CD4-positive, alpha-beta T cell (primary cell): ENCODE results near the gene JCAD. TPM values are rescaled to one million over a fixed set of nuclear protein-coding genes. Genes with fewer than 3 reads are reported as not detected.
A peak's percentile ranks its signal among the peaks of the same experiment; 100 is the strongest.

Source experiments
- ATAC-seq: fragments of 200-7000 bp; cut with Tn5 transposase; one replicate; pipeline ENCODE4 v1.10.0; 2022; ENCODE audit warnings: mild to moderate bottlenecking; ENCODE audit not compliant: poor library complexity
- CTCF ChIA-PET: fragments of 350-600 bp; sonication (Branson Sonifier 250); formaldehyde crosslinking; loops from one replicate; lab custom pipeline; 2021; ENCODE audit warnings: antibody characterized with exemption, inconsistent platforms; lab: Charles Lee
- POLR2A ChIA-PET: fragments of 350-600 bp; sonication (Branson Sonifier 250); formaldehyde crosslinking; loops from one replicate; lab custom pipeline; 2021; ENCODE audit warnings: antibody characterized with exemption, inconsistent platforms; lab: Charles Lee
- DNase-seq, 14 experiments: peaks; one replicate each; pipeline ENCODE4 v3.0.0-alpha.2; 2013 to 2020; ENCODE audit warnings: mixed read lengths in 2 of 14
- H3K27ac ChIP-seq, 2 donors: one replicate each; pipeline versions ENCODE4 v1.5.1 to v1.7.0; 2013; ENCODE audit warnings: low read length in 2 of 2, low read depth in 1 of 2, mild to moderate bottlenecking in 1 of 2
- H3K27me3 ChIP-seq, 2 experiments: 1 replicate in 1 of 2; 2 replicates in 1 of 2; pipeline versions ENCODE4 v1.6.1 to v1.7.0; 2013; ENCODE audit warnings: low read length in 2 of 2, control low read depth in 1 of 2, mild to moderate bottlenecking in 1 of 2, moderate library complexity in 1 of 2; ENCODE audit not compliant: insufficient read depth in 2 of 2, control insufficient read depth in 1 of 2
- H3K36me3 ChIP-seq: one replicate; pipeline ENCODE4 v1.6.1; 2013; ENCODE audit warnings: low read length, control low read depth; ENCODE audit not compliant: insufficient read depth
- H3K4me1 ChIP-seq: one replicate; pipeline ENCODE4 v1.6.1; 2013; ENCODE audit warnings: low read length, control low read depth; ENCODE audit not compliant: insufficient read depth
- H3K4me3 ChIP-seq: one replicate; pipeline ENCODE4 v1.5.1; 2013; ENCODE audit warnings: mild to moderate bottlenecking, low read length, moderate library complexity
- H3K9me3 ChIP-seq, 2 experiments: 1 replicate in 1 of 2; 2 replicates in 1 of 2; pipeline versions ENCODE4 v1.6.1 to v1.7.0; 2013; ENCODE audit warnings: low read length in 2 of 2, mild to moderate bottlenecking in 2 of 2, control low read depth in 1 of 2, moderate library complexity in 1 of 2; ENCODE audit not compliant: control insufficient read depth in 1 of 2, insufficient read depth in 1 of 2
- H3K27ac Mint-ChIP-seq: one replicate; pipeline ENCODE4 v1.8.0; 2020; ENCODE audit warnings: mixed read lengths
- H3K27me3 Mint-ChIP-seq: one replicate; pipeline ENCODE4 v1.8.0; 2021; ENCODE audit warnings: mixed read lengths
- H3K36me3 Mint-ChIP-seq: one replicate; pipeline ENCODE4 v1.8.0; 2021; ENCODE audit warnings: low read depth, mixed read lengths
- H3K4me1 Mint-ChIP-seq: one replicate; pipeline ENCODE4 v1.8.0; 2021; ENCODE audit warnings: low read depth, mixed read lengths
- H3K4me3 Mint-ChIP-seq: one replicate; pipeline ENCODE4 v1.8.0; 2020; ENCODE audit warnings: mild to moderate bottlenecking, mixed read lengths
- H3K9me3 Mint-ChIP-seq: one replicate; pipeline ENCODE4 v1.8.0; 2020; ENCODE audit warnings: mixed read lengths
- intact Hi-C, 2 experiments: fragments of 100-400 bp; cut with DNase I in 1 of 2; cut with micrococcal nuclease in 1 of 2; formaldehyde crosslinking; loops; one replicate each; pipeline versions ENCODE4 v1.15.1 to v1.9.0; 2023 to 2025; cut with DNase I, micrococcal nuclease
- total RNA-seq, 174 experiments: library from RNA in 2 of 174; stranded (reverse) in 2 of 174; gene quantifications; one replicate each; pipeline ENCODE4 v1.2.3 and lab custom pipeline; 2021 to 2026
- TF ChIP-seq, protein P1 (sequence below): fragments of 200-600 bp; IDR thresholded peaks from one replicate; pipeline ENCODE4 v1.8.0; 2022; ENCODE audit warnings: antibody characterized with exemption, mild to moderate bottlenecking

Gene JCAD
- total RNA-seq, 2 experiments from 2014 or later: not detected

- peaks cover 40% of the 10 kb centered on the region for H3K4me1 ChIP-seq
- peaks cover 88% of the 10 kb centered on the region for H3K27me3 Mint-ChIP-seq
- no peaks in the 10 kb centered on the region for H3K9me3 Mint-ChIP-seq
- no peak for DNase-seq
- H3K4me3 ChIP-seq: no peak overlapping the region
- TF ChIP-seq, protein P1, sequence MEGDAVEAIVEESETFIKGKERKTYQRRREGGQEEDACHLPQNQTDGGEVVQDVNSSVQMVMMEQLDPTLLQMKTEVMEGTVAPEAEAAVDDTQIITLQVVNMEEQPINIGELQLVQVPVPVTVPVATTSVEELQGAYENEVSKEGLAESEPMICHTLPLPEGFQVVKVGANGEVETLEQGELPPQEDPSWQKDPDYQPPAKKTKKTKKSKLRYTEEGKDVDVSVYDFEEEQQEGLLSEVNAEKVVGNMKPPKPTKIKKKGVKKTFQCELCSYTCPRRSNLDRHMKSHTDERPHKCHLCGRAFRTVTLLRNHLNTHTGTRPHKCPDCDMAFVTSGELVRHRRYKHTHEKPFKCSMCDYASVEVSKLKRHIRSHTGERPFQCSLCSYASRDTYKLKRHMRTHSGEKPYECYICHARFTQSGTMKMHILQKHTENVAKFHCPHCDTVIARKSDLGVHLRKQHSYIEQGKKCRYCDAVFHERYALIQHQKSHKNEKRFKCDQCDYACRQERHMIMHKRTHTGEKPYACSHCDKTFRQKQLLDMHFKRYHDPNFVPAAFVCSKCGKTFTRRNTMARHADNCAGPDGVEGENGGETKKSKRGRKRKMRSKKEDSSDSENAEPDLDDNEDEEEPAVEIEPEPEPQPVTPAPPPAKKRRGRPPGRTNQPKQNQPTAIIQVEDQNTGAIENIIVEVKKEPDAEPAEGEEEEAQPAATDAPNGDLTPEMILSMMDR: no peak
- peak overlapping the region; percentile 44 for H3K4me3 Mint-ChIP-seq
- peaks cover 0 to 33% of the 10 kb centered on the region in 2 experiments for H3K9me3 ChIP-seq
- no peak for ATAC-seq
- intact Hi-C loops: loop anchor here (5.0 to 10.0 kb wide), 2 partner anchors 315 to 497 kb away; partner anchors contain the start of gene MTPAP (in 2 of the 2)
- peaks cover 49 to 53% of the 10 kb centered on the region in 2 experiments for H3K27me3 ChIP-seq
- ChIA-PET CTCF (no interaction called here), POLR2A (interaction anchor here (0.6 kb wide), 1 partner anchor 438 kb away, joined by 3 read pairs; no protein-coding TSS in a partner anchor)
- H3K4me1 Mint-ChIP-seq: peaks cover 39% of the 10 kb centered on the region
- H3K36me3 ChIP-seq: no peaks in the 10 kb centered on the region
- H3K27ac Mint-ChIP-seq: no peak overlapping the region
- peaks cover 4% of the 10 kb centered on the region for H3K36me3 Mint-ChIP-seq
- H3K27ac ChIP-seq: no peak overlapping the region
Observed at GRCh38 chr10:30029872-30030256, 29.5 kb downstream of the JCAD start.

DNA sequence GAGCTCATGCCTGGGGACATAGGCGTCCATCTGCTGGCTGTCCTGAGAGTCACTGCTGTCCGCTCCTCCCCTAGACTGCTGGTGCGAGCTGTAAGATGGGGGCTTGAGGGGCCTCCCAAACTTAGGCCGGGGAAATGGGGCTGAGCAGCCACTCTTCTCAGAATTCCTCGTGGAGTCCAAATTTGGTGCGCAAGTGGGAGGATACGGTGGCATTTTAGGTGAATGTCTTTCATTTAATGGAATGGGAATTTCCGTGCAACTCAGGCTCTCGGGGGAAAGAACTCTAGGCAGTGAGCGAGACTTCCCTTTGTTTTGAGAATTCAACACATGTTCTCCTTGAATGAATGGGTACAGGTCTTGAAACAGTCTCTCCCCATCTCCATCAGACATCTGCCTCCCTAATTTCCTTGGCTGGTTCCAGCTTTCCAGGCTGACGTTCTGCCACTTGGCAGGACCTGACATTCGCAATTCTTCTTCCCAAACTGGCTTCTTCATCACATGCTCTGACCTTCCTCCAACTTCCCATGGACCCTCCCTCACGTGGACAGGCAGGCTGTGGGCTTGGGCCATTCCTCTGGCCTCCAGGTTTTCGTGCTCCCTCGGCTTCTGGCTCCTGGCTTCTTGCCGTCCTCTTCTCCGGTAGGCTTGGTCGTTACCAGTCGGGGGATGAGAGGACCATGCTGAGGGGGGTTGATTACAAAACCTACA is 30.1 kb downstream of the JCAD start:
- Mint-ChIP-seq H3K27me3 (peaks cover 85% of the 10 kb centered on the region), H3K4me3 (peak overlapping the region; percentile 44)

DNA sequence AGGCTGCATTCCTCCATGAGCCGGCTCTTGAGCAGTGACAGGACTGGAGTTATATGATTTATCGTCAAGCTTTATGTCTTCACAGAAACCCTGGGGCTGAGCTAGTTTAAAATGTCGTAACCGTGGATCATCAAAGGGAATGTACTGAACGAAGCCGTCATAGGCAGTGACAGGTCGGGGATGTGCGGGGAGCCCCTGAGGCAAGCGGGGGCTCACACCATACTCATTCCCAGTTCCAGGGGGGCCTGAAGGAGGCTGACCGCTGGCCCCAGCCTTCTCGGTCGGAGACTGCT is 30.7 kb downstream of the JCAD start:
- H3K36me3 ChIP-seq: no peaks in the 10 kb centered on the region
- Mint-ChIP-seq H3K4me3 (no peak overlapping the region), H3K27ac (peak overlapping the region; percentile 79), H3K4me1 (peaks cover 36% of the 10 kb centered on the region), H3K9me3 (no peaks in the 10 kb centered on the region), H3K36me3 (peaks cover 4% of the 10 kb centered on the region), H3K27me3 (peaks cover 85% of the 10 kb centered on the region)
- intact Hi-C loops: loop anchor here (5.0 to 10.0 kb wide), 2 partner anchors 316 to 499 kb away; partner anchors contain the start of gene MTPAP (in 2 of the 2)
- H3K27me3 ChIP-seq: peaks cover 37 to 45% of the 10 kb centered on the region in 2 experiments
- CTCF ChIA-PET: interaction anchor here (0.5 kb wide), 1 partner anchor 288 kb away, joined by 3 read pairs; no protein-coding TSS in a partner anchor
- POLR2A ChIA-PET: interaction anchor here (1.4 to 1.8 kb wide), 3 partner anchors 11 to 21 kb away, joined by 5 to 6 read pairs (median 5); no protein-coding TSS in a partner anchor
- TF ChIP-seq, protein P1: no peak
- DNase-seq: peak in 1 of 14 experiments; percentile 16
- H3K4me3 ChIP-seq: no peak overlapping the region
- peaks cover 0 to 37% of the 10 kb centered on the region in 2 experiments for H3K9me3 ChIP-seq
- no peak for ATAC-seq
- peaks cover 40% of the 10 kb centered on the region for H3K4me1 ChIP-seq
- no peak overlapping the region for H3K27ac ChIP-seq

More for the DNA sequence above, 30.1 kb downstream of the JCAD start:
- H3K36me3 Mint-ChIP-seq: peaks cover 4% of the 10 kb centered on the region
- Histone ChIP-seq H3K27ac (no peak overlapping the region), H3K4me1 (peaks cover 40% of the 10 kb centered on the region), H3K27me3 (peaks cover 44 to 47% of the 10 kb centered on the region in 2 experiments), H3K9me3 (peaks cover 0 to 37% of the 10 kb centered on the region in 2 experiments), H3K36me3 (no peaks in the 10 kb centered on the region), H3K4me3 (no peak overlapping the region)
- no peak for DNase-seq
- CTCF ChIA-PET: no interaction called here
- TF ChIP-seq, protein P1: no peak
- intact Hi-C loops: loop anchor here (5.0 to 10.0 kb wide), 2 partner anchors 315 to 498 kb away; partner anchors contain the start of gene MTPAP (in 2 of the 2)
- no peaks in the 10 kb centered on the region for H3K9me3 Mint-ChIP-seq
- no peak for ATAC-seq
- no peak overlapping the region for H3K27ac Mint-ChIP-seq
- H3K4me1 Mint-ChIP-seq: peaks cover 36% of the 10 kb centered on the region
- POLR2A ChIA-PET: interaction anchor here (0.6 to 1.7 kb wide), 2 partner anchors 12 to 438 kb away, joined by 3 to 5 read pairs; no protein-coding TSS in a partner anchor
